SK-N-SH (cell line): ENCODE data around the gene PCSK7. TPM values are rescaled to one million over a fixed set of nuclear protein-coding genes. Genes with fewer than 3 reads are reported as not detected.
A peak's percentile ranks its signal among the peaks of the same experiment; 100 is the strongest.
"Not testable (repeated sequence)": the region's sequence is repeated elsewhere in the genome, so short reads cannot be mapped to it uniquely, and the experiment has no call there.

Source experiments
- CTCF ChIA-PET: fragments of 300-600, 350-600 bp; formaldehyde crosslinking; extraction: SDS; loops from one replicate; lab custom pipeline; 2021; lab: Yijun Ruan, JAX
- POLR2A ChIA-PET: fragments of 350-600 bp; sonication (Branson Sonifier 250); formaldehyde crosslinking; extraction: SDS; loops from one replicate; lab custom pipeline; 2020; ENCODE audit warnings: antibody characterized with exemption, inconsistent platforms; lab: Yijun Ruan, JAX
- DNase-seq: peaks from one replicate; pipeline ENCODE4 v3.0.0; 2012
- H2AFZ ChIP-seq: fragments of 200-600 bp; sonication (generic); 2 replicates; pipeline ENCODE4 v1.8.1; 2016; ENCODE audit warnings: antibody characterized with exemption, mild to moderate bottlenecking, low read depth
- H3F3A ChIP-seq: fragments of 200-600 bp; sonication (generic); replicated peaks from 2 replicates; pipeline ENCODE3; 2016; ENCODE audit warnings: antibody characterized with exemption, mild to moderate bottlenecking; ENCODE audit not compliant: insufficient read depth
- H3K27ac ChIP-seq, 2 experiments: fragments of 200-500 bp in 1 of 2; fragments of 200-600 bp in 1 of 2; sonication (Bioruptor generic) in 1 of 2; sonication (generic), shearing (Covaris generic) in 1 of 2; 2 replicates each; pipeline versions ENCODE4 v1.5.1 to v1.6.1; 2014 to 2016; ENCODE audit warnings: low read depth in 2 of 2, inconsistent platforms in 1 of 2, low read length in 1 of 2, mild to moderate bottlenecking in 1 of 2, mixed read lengths in 1 of 2
- H3K27me3 ChIP-seq: fragments of 200-600 bp; sonication (generic), shearing (Covaris generic); 2 replicates; pipeline ENCODE4 v1.6.1; 2016; ENCODE audit warnings: mixed run types; ENCODE audit not compliant: insufficient read depth
- H3K36me3 ChIP-seq, 2 experiments: fragments of 200-500 bp in 1 of 2; fragments of 200-600 bp in 1 of 2; sonication (Bioruptor generic) in 1 of 2; sonication (generic) in 1 of 2; replicated peaks in 1 of 2; 2 replicates each; pipeline versions ENCODE3 to v1.5.1; 2014 to 2016; ENCODE audit warnings: low read length in 1 of 2, mild to moderate bottlenecking in 1 of 2; ENCODE audit not compliant: insufficient read depth in 2 of 2, control insufficient read depth in 1 of 2
- H3K4me1 ChIP-seq, 2 experiments: fragments of 200-500 bp in 1 of 2; fragments of 200-600 bp in 1 of 2; sonication (Bioruptor generic) in 1 of 2; sonication (generic), shearing (Covaris generic) in 1 of 2; 2 replicates each; pipeline versions ENCODE4 v1.5.1 to v1.6.1; 2014 to 2016; ENCODE audit warnings: low read depth in 1 of 2, low read length in 1 of 2, mixed run types in 1 of 2; ENCODE audit not compliant: insufficient read depth in 2 of 2, control insufficient read depth in 1 of 2
- H3K4me2 ChIP-seq: fragments of 200-600 bp; sonication (generic), shearing (Covaris generic); 2 replicates; pipeline ENCODE4 v1.6.1; 2017; ENCODE audit warnings: mixed run types
- H3K4me3 ChIP-seq, 2 experiments: fragments of 200-500 bp in 1 of 2; fragments of 200-600 bp in 1 of 2; sonication (Bioruptor generic) in 1 of 2; sonication (generic), shearing (Covaris generic) in 1 of 2; 2 replicates each; pipeline versions ENCODE4 v1.5.1 to v1.8.1; 2014 to 2016; ENCODE audit warnings: low read depth in 2 of 2, inconsistent platforms in 1 of 2, low read length in 1 of 2, mild to moderate bottlenecking in 1 of 2, mixed read lengths in 1 of 2, moderate library complexity in 1 of 2
- H3K79me2 ChIP-seq: fragments of 200-600 bp; sonication (generic); 2 replicates; pipeline ENCODE4 v1.8.1; 2017; ENCODE audit warnings: mild to moderate bottlenecking; ENCODE audit not compliant: insufficient read depth
- H3K9ac ChIP-seq: fragments of 200-600 bp; sonication (generic); 2 replicates; pipeline ENCODE4 v1.6.1; 2017; ENCODE audit warnings: mixed run types
- H3K9me2 ChIP-seq: fragments of 200-600 bp; sonication (generic); 2 replicates; pipeline ENCODE4 v1.6.1; 2017; ENCODE audit warnings: mixed run types
- H3K9me3 ChIP-seq: fragments of 200-600 bp; sonication (generic); 2 replicates; pipeline ENCODE4 v1.6.1; 2017; ENCODE audit warnings: mixed run types, mild to moderate bottlenecking, moderate library complexity
- H4K20me1 ChIP-seq: fragments of 200-600 bp; sonication (generic); 2 replicates; pipeline ENCODE4 v1.6.1; 2017; ENCODE audit warnings: mild to moderate bottlenecking, mixed run types; ENCODE audit not compliant: insufficient read depth
- CHD2 ChIP-seq: fragments of 150-350 bp; IDR thresholded peaks from 2 replicates; pipeline ENCODE4 v1.6.1; 2018; ENCODE audit warnings: low read length; ENCODE audit not compliant: partially characterized antibody
- ELF1 ChIP-seq: IDR thresholded peaks from 2 replicates; pipeline ENCODE4 v1.4.0; 2012
- FOSL2 ChIP-seq: IDR thresholded peaks from 2 replicates; pipeline ENCODE4 v1.4.0; 2012; ENCODE audit warnings: low read depth, mild to moderate bottlenecking, moderate library complexity, borderline replicate concordance
- FOXJ3 ChIP-seq: sonication (generic); formaldehyde crosslinking; IDR thresholded peaks from 2 replicates; pipeline ENCODE4 v1.5.1; 2020; ENCODE audit warnings: mild to moderate bottlenecking, missing genetic modification reagents
- GABPA ChIP-seq: IDR thresholded peaks from 2 replicates; pipeline ENCODE4 v1.4.0; 2012; ENCODE audit warnings: low read depth, mild to moderate bottlenecking
- GATA2 ChIP-seq: sonication (generic); formaldehyde crosslinking; IDR thresholded peaks from 2 replicates; pipeline ENCODE4 v1.5.0; 2020; ENCODE audit warnings: mild to moderate bottlenecking, missing genetic modification reagents
- JUND ChIP-seq: IDR thresholded peaks from 2 replicates; pipeline ENCODE4 v1.4.0; 2012
- MXI1 ChIP-seq: IDR thresholded peaks from 2 replicates; pipeline ENCODE4 v1.6.1; 2012; ENCODE audit warnings: mild to moderate bottlenecking, low read depth, low read length, improper control_type of control experiment
- NFIC ChIP-seq: IDR thresholded peaks from 2 replicates; pipeline ENCODE4 v1.4.0; 2012; ENCODE audit warnings: borderline replicate concordance
- NRF1 ChIP-seq: IDR thresholded peaks from 2 replicates; pipeline ENCODE4 v1.6.1; 2012; ENCODE audit warnings: low read depth, mild to moderate bottlenecking, low read length
- POLR2AphosphoS5 ChIP-seq: IDR thresholded peaks from 2 replicates; pipeline ENCODE4 v1.6.1; 2012; ENCODE audit warnings: low read depth, low read length
- RCOR1 ChIP-seq: fragments of 150-350 bp; IDR thresholded peaks from 2 replicates; pipeline ENCODE4 v1.6.1; 2017; ENCODE audit warnings: antibody characterized with exemption, low read length
- RFX5 ChIP-seq: IDR thresholded peaks from 2 replicates; pipeline ENCODE4 v1.6.1; 2012; ENCODE audit warnings: mild to moderate bottlenecking, improper control_type of control experiment, low read length
- SIN3A ChIP-seq: IDR thresholded peaks from 2 replicates; pipeline ENCODE4 v1.6.1; 2012; ENCODE audit warnings: low read depth, mild to moderate bottlenecking, low read length, moderate library complexity, borderline replicate concordance
- SMC3 ChIP-seq: IDR thresholded peaks from 2 replicates; pipeline ENCODE4 v1.6.1; 2012; ENCODE audit warnings: low read depth, low read length, improper control_type of control experiment
- TAF1 ChIP-seq: IDR thresholded peaks from 2 replicates; pipeline ENCODE4 v1.6.1; 2012; ENCODE audit warnings: low read depth, mild to moderate bottlenecking, low read length, moderate library complexity, borderline replicate concordance
- TCF12 ChIP-seq: IDR thresholded peaks from 2 replicates; pipeline ENCODE4 v1.4.0; 2012
- TEAD4 ChIP-seq: IDR thresholded peaks from 2 replicates; pipeline ENCODE4 v1.4.0; 2012; ENCODE audit warnings: mild to moderate bottlenecking, borderline replicate concordance; ENCODE audit not compliant: insufficient read depth
- WGBS: methylation state at CpG from one replicate; pipeline ENCODE4 v1.1.6; 2017; ENCODE audit warnings: low lambda C conversion rate; 5-methylcytosine and 5-hydroxymethylcytosine counted together
- polyA plus RNA-seq, 3 experiments: library from polyadenylated mRNA; depleted of rRNA; stranded (reverse); fragments of >200 nt; gene quantifications; 2 replicates each; pipeline ENCODE4 v1.2.3, GENCODE V29; 2012
- TF ChIP-seq, protein P1 (sequence below): IDR thresholded peaks from 2 replicates; pipeline ENCODE4 v1.4.0; 2012; ENCODE audit warnings: low read depth, borderline replicate concordance
- TF ChIP-seq, protein P2 (sequence below): fragments of 150-350 bp; IDR thresholded peaks from 2 replicates; pipeline ENCODE4 v1.6.1; 2016; ENCODE audit warnings: mild to moderate bottlenecking, low read depth, low read length
- TF ChIP-seq, protein P3 (sequence below): IDR thresholded peaks from 2 replicates; pipeline ENCODE4; 2012
- TF ChIP-seq, protein P4 (sequence below): IDR thresholded peaks from 2 replicates; pipeline ENCODE4 v1.4.0; 2012; ENCODE audit warnings: low read depth
- TF ChIP-seq, protein P5 (sequence below): IDR thresholded peaks from 2 replicates; pipeline ENCODE4 v1.4.0; 2012; ENCODE audit warnings: low read depth, borderline replicate concordance
- TF ChIP-seq, protein P6 (sequence below): IDR thresholded peaks from 2 replicates; pipeline ENCODE4 v1.6.1; 2012; ENCODE audit warnings: mild to moderate bottlenecking, low read depth, low read length, moderate library complexity

The PCSK7 gene
- polyA plus RNA-seq, 1 of the 3 experiments (the other 2 are of a cell fraction) = 49.7 TPM

DNA sequence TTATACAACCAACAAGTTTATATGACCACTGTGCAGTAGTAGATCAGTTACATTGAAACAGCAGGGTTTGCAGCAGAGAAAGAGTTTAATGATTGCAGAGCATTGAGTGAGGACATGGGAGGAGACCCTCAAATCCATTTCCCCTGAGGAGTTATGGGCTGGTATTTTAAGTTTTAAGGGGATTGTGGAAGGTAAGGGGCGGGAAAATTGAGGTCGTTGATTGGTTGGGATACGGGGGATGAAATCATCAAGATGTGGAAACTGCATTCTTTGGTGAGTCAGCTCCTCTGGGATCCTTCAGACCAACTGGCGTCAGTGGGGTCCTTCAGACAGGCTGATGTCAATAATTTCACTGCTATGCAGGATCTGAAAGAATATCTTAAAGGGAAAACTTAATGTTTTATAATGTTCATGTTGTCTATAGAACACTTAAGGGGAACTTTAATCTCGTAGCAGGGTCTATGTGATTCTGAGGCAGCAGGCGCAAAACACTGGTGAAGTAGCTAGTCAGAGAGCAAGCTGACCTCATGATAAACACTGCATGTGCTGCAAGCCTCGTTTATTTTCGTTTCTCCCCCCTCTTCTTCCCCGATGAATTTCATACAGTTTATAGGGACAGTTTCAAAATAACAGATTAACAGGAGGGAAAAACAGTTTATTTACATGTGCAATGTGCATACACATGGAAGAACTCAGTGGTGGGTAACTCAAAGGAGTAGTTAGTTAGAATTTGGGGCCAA lies 41.8 kb upstream of the PCSK7 start (continued):
- TF ChIP-seq, protein P1, sequence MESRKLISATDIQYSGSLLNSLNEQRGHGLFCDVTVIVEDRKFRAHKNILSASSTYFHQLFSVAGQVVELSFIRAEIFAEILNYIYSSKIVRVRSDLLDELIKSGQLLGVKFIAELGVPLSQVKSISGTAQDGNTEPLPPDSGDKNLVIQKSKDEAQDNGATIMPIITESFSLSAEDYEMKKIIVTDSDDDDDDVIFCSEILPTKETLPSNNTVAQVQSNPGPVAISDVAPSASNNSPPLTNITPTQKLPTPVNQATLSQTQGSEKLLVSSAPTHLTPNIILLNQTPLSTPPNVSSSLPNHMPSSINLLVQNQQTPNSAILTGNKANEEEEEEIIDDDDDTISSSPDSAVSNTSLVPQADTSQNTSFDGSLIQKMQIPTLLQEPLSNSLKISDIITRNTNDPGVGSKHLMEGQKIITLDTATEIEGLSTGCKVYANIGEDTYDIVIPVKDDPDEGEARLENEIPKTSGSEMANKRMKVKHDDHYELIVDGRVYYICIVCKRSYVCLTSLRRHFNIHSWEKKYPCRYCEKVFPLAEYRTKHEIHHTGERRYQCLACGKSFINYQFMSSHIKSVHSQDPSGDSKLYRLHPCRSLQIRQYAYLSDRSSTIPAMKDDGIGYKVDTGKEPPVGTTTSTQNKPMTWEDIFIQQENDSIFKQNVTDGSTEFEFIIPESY = no peak
- TF ChIP-seq FOXJ3 (CRISPR knock-in tag) (no peak), GATA2 (CRISPR knock-in tag) (no peak), TCF12 (peak; percentile 82), MXI1 (no peak), SMC3 (no peak), JUND (peak; percentile 78), CHD2 (no peak), RCOR1 (no peak), SIN3A (no peak), GABPA (no peak), NFIC (no peak), POLR2AphosphoS5 (no peak), TAF1 (no peak), NRF1 (no peak), RFX5 (no peak), TEAD4 (0 out of 2 replicates have a peak, but pooled peaks have one; percentile 45), ELF1 (no peak), FOSL2 (peak; percentile 85)
- TF ChIP-seq, protein P2, sequence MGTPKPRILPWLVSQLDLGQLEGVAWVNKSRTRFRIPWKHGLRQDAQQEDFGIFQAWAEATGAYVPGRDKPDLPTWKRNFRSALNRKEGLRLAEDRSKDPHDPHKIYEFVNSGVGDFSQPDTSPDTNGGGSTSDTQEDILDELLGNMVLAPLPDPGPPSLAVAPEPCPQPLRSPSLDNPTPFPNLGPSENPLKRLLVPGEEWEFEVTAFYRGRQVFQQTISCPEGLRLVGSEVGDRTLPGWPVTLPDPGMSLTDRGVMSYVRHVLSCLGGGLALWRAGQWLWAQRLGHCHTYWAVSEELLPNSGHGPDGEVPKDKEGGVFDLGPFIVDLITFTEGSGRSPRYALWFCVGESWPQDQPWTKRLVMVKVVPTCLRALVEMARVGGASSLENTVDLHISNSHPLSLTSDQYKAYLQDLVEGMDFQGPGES = no peak
- TF ChIP-seq, protein P3, sequence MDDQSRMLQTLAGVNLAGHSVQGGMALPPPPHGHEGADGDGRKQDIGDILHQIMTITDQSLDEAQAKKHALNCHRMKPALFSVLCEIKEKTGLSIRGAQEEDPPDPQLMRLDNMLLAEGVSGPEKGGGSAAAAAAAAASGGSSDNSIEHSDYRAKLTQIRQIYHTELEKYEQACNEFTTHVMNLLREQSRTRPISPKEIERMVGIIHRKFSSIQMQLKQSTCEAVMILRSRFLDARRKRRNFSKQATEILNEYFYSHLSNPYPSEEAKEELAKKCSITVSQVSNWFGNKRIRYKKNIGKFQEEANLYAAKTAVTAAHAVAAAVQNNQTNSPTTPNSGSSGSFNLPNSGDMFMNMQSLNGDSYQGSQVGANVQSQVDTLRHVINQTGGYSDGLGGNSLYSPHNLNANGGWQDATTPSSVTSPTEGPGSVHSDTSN = peak; percentile 87
- TF ChIP-seq, protein P4, sequence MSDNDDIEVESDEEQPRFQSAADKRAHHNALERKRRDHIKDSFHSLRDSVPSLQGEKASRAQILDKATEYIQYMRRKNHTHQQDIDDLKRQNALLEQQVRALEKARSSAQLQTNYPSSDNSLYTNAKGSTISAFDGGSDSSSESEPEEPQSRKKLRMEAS = 0 out of 2 replicates have a peak, but pooled peaks have one; percentile 28
- TF ChIP-seq, protein P5, sequence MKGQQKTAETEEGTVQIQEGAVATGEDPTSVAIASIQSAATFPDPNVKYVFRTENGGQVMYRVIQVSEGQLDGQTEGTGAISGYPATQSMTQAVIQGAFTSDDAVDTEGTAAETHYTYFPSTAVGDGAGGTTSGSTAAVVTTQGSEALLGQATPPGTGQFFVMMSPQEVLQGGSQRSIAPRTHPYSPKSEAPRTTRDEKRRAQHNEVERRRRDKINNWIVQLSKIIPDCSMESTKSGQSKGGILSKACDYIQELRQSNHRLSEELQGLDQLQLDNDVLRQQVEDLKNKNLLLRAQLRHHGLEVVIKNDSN = no peak
- TF ChIP-seq, protein P6, sequence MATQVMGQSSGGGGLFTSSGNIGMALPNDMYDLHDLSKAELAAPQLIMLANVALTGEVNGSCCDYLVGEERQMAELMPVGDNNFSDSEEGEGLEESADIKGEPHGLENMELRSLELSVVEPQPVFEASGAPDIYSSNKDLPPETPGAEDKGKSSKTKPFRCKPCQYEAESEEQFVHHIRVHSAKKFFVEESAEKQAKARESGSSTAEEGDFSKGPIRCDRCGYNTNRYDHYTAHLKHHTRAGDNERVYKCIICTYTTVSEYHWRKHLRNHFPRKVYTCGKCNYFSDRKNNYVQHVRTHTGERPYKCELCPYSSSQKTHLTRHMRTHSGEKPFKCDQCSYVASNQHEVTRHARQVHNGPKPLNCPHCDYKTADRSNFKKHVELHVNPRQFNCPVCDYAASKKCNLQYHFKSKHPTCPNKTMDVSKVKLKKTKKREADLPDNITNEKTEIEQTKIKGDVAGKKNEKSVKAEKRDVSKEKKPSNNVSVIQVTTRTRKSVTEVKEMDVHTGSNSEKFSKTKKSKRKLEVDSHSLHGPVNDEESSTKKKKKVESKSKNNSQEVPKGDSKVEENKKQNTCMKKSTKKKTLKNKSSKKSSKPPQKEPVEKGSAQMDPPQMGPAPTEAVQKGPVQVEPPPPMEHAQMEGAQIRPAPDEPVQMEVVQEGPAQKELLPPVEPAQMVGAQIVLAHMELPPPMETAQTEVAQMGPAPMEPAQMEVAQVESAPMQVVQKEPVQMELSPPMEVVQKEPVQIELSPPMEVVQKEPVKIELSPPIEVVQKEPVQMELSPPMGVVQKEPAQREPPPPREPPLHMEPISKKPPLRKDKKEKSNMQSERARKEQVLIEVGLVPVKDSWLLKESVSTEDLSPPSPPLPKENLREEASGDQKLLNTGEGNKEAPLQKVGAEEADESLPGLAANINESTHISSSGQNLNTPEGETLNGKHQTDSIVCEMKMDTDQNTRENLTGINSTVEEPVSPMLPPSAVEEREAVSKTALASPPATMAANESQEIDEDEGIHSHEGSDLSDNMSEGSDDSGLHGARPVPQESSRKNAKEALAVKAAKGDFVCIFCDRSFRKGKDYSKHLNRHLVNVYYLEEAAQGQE = no peak

DNA sequence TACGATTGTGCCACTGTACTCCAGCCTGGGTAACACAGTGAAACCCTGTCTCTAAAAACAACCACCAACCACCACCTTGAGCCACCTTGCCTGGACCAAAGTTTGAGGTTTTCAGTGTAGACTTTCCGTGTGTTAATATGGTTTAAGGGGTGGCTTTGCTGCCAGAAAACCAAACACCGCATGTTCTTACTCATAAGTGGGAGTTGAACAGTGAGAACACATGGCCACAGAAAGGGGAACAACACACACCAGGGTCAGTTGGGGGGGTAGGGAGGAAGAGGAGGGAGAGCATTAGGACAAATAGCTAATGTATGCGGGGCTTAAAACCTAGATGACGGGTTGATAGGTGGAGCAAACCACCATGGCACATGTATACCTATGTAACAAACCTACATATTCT lies 40.3 kb upstream of the PCSK7 start:
- H3K4me3 ChIP-seq, H3K9ac ChIP-seq, H4K20me1 ChIP-seq, H3K9me3 ChIP-seq, H3K79me2 ChIP-seq, POLR2A ChIA-PET, H3K4me2 ChIP-seq, H3K27me3 ChIP-seq, H2AFZ ChIP-seq, H3K4me1 ChIP-seq, H3K27ac ChIP-seq, DNase-seq, H3K9me2 ChIP-seq: not testable (repeated sequence)
- 98% methylated on average over 5 of the region's 5 CpGs for WGBS
- CTCF ChIA-PET = interaction anchor here (1.4 kb wide), 1 partner anchor 10 kb away, joined by 5 read pairs; no protein-coding TSS in a partner anchor
- H3F3A ChIP-seq = peaks cover 35% of the 10 kb centered on the region
- H3K36me3 ChIP-seq = peaks cover 0 to 15% of the 10 kb centered on the region in 2 experiments
